Activated naive CD8-positive, alpha-beta T cell treated with anti-CD3 and anti-CD28 coated beads, Interleukin-2, amount 50 U/mL, for 24 hours (primary cell): ENCODE data around the gene AKR7A2.
"Not testable (repeated sequence)": the region's sequence is repeated elsewhere in the genome, so short reads cannot be mapped to it uniquely, and the experiment has no call there.

Experiments used
- ATAC-seq: fragments of 150-1000 bp; cut with Tn5 transposase; one replicate; pipeline ENCODE4 v1.10.0; 2021
- DNase-seq: peaks from one replicate; pipeline ENCODE4 v3.0.0; 2021
- H3K27ac Mint-ChIP-seq: one replicate; pipeline ENCODE4 v1.8.0; 2021; ENCODE audit warnings: mild to moderate bottlenecking, mixed read lengths
- H3K27me3 Mint-ChIP-seq: one replicate; pipeline ENCODE4 v1.8.0; 2021; ENCODE audit warnings: mixed read lengths
- H3K36me3 Mint-ChIP-seq: one replicate; pipeline ENCODE4 v1.8.0; 2021; ENCODE audit warnings: low read depth, mixed read lengths
- H3K4me1 Mint-ChIP-seq: one replicate; pipeline ENCODE4 v1.8.0; 2021; ENCODE audit warnings: mixed read lengths
- H3K4me3 Mint-ChIP-seq: one replicate; pipeline ENCODE4 v1.8.0; 2021; ENCODE audit warnings: mild to moderate bottlenecking, moderate library complexity, mixed read lengths
- H3K9me3 Mint-ChIP-seq: one replicate; pipeline ENCODE4 v1.8.0; 2021; ENCODE audit warnings: mixed read lengths

The AKR7A2 gene

DNA sequence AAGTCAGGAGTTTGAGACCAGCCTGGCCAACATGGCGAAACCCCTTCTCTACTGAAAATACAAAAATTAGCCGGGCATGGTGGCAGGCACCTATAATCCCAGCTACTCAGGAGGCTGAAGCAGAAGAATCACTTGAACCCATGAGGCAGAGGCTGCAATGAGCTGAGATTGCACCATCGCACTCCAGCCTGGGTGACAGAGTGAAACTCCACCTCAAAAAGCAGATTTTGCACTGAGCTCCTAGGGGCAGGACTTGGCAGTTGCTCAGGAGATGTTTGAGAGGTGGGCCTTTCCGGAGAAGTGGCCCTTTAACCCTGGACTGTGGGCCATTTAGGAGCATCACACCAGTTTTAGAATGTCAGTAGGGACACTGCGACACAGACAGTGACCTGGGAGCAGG lies 55.6 kb downstream of the AKR7A2 start:
- not testable (repeated sequence) for DNase-seq, ATAC-seq, H3K9me3 Mint-ChIP-seq, H3K4me3 Mint-ChIP-seq, H3K27me3 Mint-ChIP-seq
- Mint-ChIP-seq H3K27ac (peak overlapping the region; percentile 77), H3K4me1 (peaks cover 42% of the 10 kb centered on the region), H3K36me3 (peaks cover 62% of the 10 kb centered on the region)

DNA sequence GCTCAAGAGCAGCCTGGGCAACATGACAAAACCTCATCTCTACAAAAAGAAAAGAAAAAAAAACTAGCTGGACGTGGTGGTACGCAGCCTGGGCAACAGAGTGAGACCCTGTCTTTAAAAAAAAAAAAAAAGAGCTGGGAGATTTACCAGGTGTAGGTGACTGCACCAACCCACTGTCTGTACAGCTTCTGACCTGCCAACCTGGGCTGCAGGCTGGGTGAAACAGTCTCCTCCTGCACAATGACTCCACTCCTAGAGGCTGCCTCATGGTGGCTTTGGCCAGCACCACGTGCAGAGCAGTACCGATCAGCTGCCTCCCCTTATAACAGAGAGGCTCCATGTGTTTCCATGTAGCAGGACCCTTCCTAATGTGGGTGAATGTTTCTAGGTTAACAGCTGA lies 56.7 kb downstream of the AKR7A2 start:
- Mint-ChIP-seq H3K4me1 (peaks cover 48% of the 10 kb centered on the region), H3K27ac (peak overlapping the region; percentile 31), H3K27me3 (no peaks in the 10 kb centered on the region), H3K9me3 (no peaks in the 10 kb centered on the region), H3K4me3 (no peak overlapping the region), H3K36me3 (peaks cover 68% of the 10 kb centered on the region)
- DNase-seq (no peak), ATAC-seq (no peak)

GRCh38 chr1:19254416-19254815 lies 57.5 kb downstream of the AKR7A2 start:
- H3K9me3 Mint-ChIP-seq = no peaks in the 10 kb centered on the region
- H3K36me3 Mint-ChIP-seq = peaks cover 61% of the 10 kb centered on the region
- DNase-seq = no peak
- H3K27me3 Mint-ChIP-seq = no peaks in the 10 kb centered on the region
- peak overlapping the region; percentile 28 for H3K27ac Mint-ChIP-seq
- ATAC-seq = no peak
- no peak overlapping the region for H3K4me3 Mint-ChIP-seq
- peaks cover 52% of the 10 kb centered on the region for H3K4me1 Mint-ChIP-seq
